OCI-LY3 (cell line): ENCODE measurements around the gene NOSTRIN.

Experiments
- EZH2phosphoT487 ChIP-seq: fragments of 200-600 bp; shearing (Covaris generic); IDR thresholded peaks from 2 replicates; pipeline ENCODE4 v1.6.1; 2018; ENCODE audit warnings: antibody characterized with exemption, mixed run types, low read depth
- TF ChIP-seq, protein P1 (sequence below): fragments of 200-600, 300-600 bp; sonication (generic); IDR thresholded peaks from 2 replicates; pipeline ENCODE4 v1.5.1; 2014; ENCODE audit warnings: antibody characterized with exemption, low read length, low read depth

DNA sequence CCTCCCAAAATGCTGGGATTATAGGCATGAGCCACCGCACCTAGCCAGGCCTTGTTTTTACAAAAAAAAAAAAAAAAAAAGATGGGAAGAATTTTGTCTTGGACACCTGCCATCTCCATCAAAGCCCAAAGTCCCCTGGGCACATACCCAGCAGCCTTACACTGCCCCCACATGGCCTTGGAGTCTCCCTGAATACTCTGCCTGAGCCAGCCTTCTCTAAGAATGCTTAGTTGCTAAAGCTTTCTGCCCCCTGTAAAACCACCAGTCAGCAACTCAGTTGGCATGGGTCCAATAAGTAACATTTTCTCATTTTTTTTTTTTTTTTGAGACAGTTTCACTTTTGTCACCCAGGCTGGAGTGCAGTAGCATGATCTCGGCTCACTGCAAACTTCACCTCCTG is 47.2 kb downstream of the NOSTRIN start:
- TF ChIP-seq, protein P1, sequence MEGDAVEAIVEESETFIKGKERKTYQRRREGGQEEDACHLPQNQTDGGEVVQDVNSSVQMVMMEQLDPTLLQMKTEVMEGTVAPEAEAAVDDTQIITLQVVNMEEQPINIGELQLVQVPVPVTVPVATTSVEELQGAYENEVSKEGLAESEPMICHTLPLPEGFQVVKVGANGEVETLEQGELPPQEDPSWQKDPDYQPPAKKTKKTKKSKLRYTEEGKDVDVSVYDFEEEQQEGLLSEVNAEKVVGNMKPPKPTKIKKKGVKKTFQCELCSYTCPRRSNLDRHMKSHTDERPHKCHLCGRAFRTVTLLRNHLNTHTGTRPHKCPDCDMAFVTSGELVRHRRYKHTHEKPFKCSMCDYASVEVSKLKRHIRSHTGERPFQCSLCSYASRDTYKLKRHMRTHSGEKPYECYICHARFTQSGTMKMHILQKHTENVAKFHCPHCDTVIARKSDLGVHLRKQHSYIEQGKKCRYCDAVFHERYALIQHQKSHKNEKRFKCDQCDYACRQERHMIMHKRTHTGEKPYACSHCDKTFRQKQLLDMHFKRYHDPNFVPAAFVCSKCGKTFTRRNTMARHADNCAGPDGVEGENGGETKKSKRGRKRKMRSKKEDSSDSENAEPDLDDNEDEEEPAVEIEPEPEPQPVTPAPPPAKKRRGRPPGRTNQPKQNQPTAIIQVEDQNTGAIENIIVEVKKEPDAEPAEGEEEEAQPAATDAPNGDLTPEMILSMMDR: no peak
- TF ChIP-seq EZH2phosphoT487: no peak
